Measurements from ENCODE around the gene GPT2. TPM values are rescaled to one million over a fixed set of nuclear protein-coding genes. Genes with fewer than 3 reads are reported as not detected.

The GPT2 gene
- total RNA-seq, 1 donor from 2014 or later: 18.4 TPM

- H3K4me1 ChIP-seq: no peaks in the 10 kb centered on the region
- H3K9me3 ChIP-seq: no peaks in the 10 kb centered on the region
- intact Hi-C loops (cut with DNase I): loop anchor here (5.0 kb wide), 1 partner anchor 56 kb away; no protein-coding TSS in a partner anchor
- no peak for DNase-seq (ENCODE audit: extremely low spot score in 2 of 2)
- no peak overlapping the region for H3K27ac ChIP-seq
- H3K4me3 ChIP-seq: no peak overlapping the region
- no peaks in the 10 kb centered on the region for H3K36me3 ChIP-seq
- H3K27me3 ChIP-seq: no peaks in the 10 kb centered on the region
- TF ChIP-seq CTCF (IDR thresholded peaks at IDR 0.05): peak; percentile 15 to 88 (median 69)
- no peak for TF ChIP-seq POLR2A (IDR thresholded peaks at IDR 0.05)
These were observed 24.6 kb downstream of the GPT2 start for GRCh38 chr16:46908540-46909372.

DNA sequence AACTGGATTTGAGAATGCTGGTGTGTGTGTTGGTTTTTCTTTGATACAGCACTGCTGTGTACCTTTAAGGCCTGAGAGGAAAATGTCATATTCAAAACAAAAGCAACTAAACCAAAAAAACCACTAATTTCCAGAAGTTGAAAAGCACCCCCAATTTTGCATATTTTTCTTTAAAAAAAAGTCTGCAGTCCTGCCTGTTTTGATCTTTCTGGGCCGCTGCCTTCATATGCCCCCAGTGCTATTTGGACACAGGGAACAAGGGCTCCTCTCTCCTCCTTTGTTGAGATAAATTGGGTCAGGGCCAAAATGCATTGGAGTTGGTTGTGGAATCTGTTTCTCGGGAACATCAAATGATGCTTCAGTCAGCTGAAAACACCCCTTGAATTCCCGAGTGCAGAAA lies 26.9 kb downstream of the GPT2 start:
- H3K4me3 ChIP-seq: no peak overlapping the region
- no peak for DNase-seq (ENCODE audit: extremely low spot score in 2 of 2)
- intact Hi-C loops (cut with DNase I): no loop called here
- no peaks in the 10 kb centered on the region for H3K36me3 ChIP-seq
- no peaks in the 10 kb centered on the region for H3K9me3 ChIP-seq
- H3K27me3 ChIP-seq: no peaks in the 10 kb centered on the region
- H3K27ac ChIP-seq: no peak overlapping the region
- TF ChIP-seq POLR2A (IDR thresholded peaks at IDR 0.05) (no peak), CTCF (IDR thresholded peaks at IDR 0.05) (no peak), POLR2AphosphoS5 (IDR thresholded peaks at IDR 0.05; ENCODE audit: insufficient read depth in 1 of 2, low read depth in 1 of 2) (no peak)
- H3K4me1 ChIP-seq: no peaks in the 10 kb centered on the region

- H3K4me3 ChIP-seq: no peak overlapping the region
- no peaks in the 10 kb centered on the region for H3K9me3 ChIP-seq
- no peak overlapping the region for H3K27ac ChIP-seq
- no peaks in the 10 kb centered on the region for H3K4me1 ChIP-seq
- H3K27me3 ChIP-seq: no peaks in the 10 kb centered on the region
- no peaks in the 10 kb centered on the region for H3K36me3 ChIP-seq
- TF ChIP-seq POLR2AphosphoS5 (IDR thresholded peaks at IDR 0.05; ENCODE audit: insufficient read depth in 1 of 2, low read depth in 1 of 2) (no peak), CTCF (IDR thresholded peaks at IDR 0.05) (no peak)
- DNase-seq (ENCODE audit: extremely low spot score in 2 of 2): no peak
- intact Hi-C loops (cut with DNase I): no loop called here
These were observed 27.5 kb downstream of the GPT2 start for GRCh38 chr16:46911650-46912049.

- TF ChIP-seq POLR2A (IDR thresholded peaks at IDR 0.05) (no peak), CTCF (IDR thresholded peaks at IDR 0.05) (no peak), POLR2AphosphoS5 (IDR thresholded peaks at IDR 0.05; ENCODE audit: insufficient read depth in 1 of 2, low read depth in 1 of 2) (no peak)
These were observed 30.5 kb downstream of the GPT2 start for GRCh38 chr16:46914556-46915201.

DNA sequence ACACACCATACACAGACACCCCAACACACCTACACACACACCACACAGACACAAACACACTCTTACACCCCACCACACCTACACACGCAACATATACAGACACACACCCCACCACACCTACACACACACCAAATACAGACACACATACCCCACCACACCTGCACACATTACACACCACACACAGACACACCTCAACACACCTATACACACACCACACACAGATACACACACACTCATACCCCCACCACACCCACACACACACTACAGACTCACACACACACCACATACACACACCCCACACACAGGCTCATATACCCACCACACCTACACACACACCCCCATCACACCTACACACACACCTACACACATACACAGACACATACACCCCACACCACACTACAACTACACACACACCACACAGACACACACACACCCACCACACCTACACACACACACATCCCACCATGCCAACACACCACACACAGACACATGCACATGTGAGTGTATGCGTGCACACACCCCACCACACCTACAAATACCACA lies 31.4 kb downstream of the GPT2 start:
- Histone ChIP-seq H3K27ac (no peak overlapping the region), H3K4me3 (no peak overlapping the region), H3K4me1 (no peaks in the 10 kb centered on the region), H3K27me3 (no peaks in the 10 kb centered on the region), H3K9me3 (no peaks in the 10 kb centered on the region), H3K36me3 (no peaks in the 10 kb centered on the region)
- TF ChIP-seq CTCF (IDR thresholded peaks at IDR 0.05) (no peak), POLR2A (IDR thresholded peaks at IDR 0.05) (no peak), POLR2AphosphoS5 (IDR thresholded peaks at IDR 0.05; ENCODE audit: insufficient read depth in 1 of 2, low read depth in 1 of 2) (no peak)
- intact Hi-C loops (cut with DNase I): no loop called here
- no peak for DNase-seq (ENCODE audit: extremely low spot score in 2 of 2)

More at GRCh38 chr16:46914556-46915201, 30.5 kb downstream of the GPT2 start:
- no peaks in the 10 kb centered on the region for H3K36me3 ChIP-seq
- no peaks in the 10 kb centered on the region for H3K9me3 ChIP-seq
- no peaks in the 10 kb centered on the region for H3K4me1 ChIP-seq
- no peaks in the 10 kb centered on the region for H3K27me3 ChIP-seq
- DNase-seq (ENCODE audit: extremely low spot score in 2 of 2): no peak
- H3K4me3 ChIP-seq: no peak overlapping the region
- intact Hi-C loops (cut with DNase I): no loop called here
- no peak overlapping the region for H3K27ac ChIP-seq

All from vagina (tissue), 2 donors.